Stimulated activated effector memory CD8-positive, alpha-beta T cell treated with anti-CD3 and anti-CD28 coated beads, Interleukin-12 subunit alpha, Interleukin-12 subunit beta, amount 100 ng/mL, for 72 hours (primary cell): ENCODE results near the gene SREBF2.

Experiments
- ATAC-seq: fragments of 150-1000 bp; cut with Tn5 transposase; 2 replicates; pipeline ENCODE4 v1.10.0; 2021
- DNase-seq, 2 donors: peaks; one replicate each; pipeline ENCODE4 v3.0.0; 2021 to 2022; ENCODE audit warnings: low spot score in 2 of 2
- H3K27ac Mint-ChIP-seq: one replicate; pipeline ENCODE4 v1.8.0; 2022; ENCODE audit warnings: mild to moderate bottlenecking, mixed read lengths
- H3K36me3 Mint-ChIP-seq: one replicate; pipeline ENCODE4 v1.8.0; 2022; ENCODE audit warnings: mild to moderate bottlenecking, mixed read lengths
- H3K4me1 Mint-ChIP-seq: one replicate; pipeline ENCODE4 v1.8.0; 2022; ENCODE audit warnings: mixed read lengths
- H3K4me3 Mint-ChIP-seq: one replicate; pipeline ENCODE4 v1.8.0; 2022; ENCODE audit warnings: mild to moderate bottlenecking, mixed read lengths
- H3K9me3 Mint-ChIP-seq: one replicate; pipeline ENCODE4 v1.8.0; 2022; ENCODE audit warnings: mixed read lengths

The SREBF2 gene

GRCh38 chr22:41875531-41876270, 42.8 kb downstream of the SREBF2 start:
- Mint-ChIP-seq H3K4me3 (no peak overlapping the region), H3K36me3 (peaks cover 100% of the 10 kb centered on the region), H3K4me1 (peaks cover 50% of the 10 kb centered on the region), H3K27ac (peak overlapping the region; percentile 32), H3K9me3 (no peaks in the 10 kb centered on the region)
- no peak for ATAC-seq
- no peak for DNase-seq

GRCh38 chr22:41876275-41876674, 43.4 kb downstream of the SREBF2 start:
- Mint-ChIP-seq H3K27ac (peak overlapping the region; percentile 32), H3K4me1 (peaks cover 45% of the 10 kb centered on the region), H3K4me3 (no peak overlapping the region), H3K9me3 (no peaks in the 10 kb centered on the region), H3K36me3 (peaks cover 100% of the 10 kb centered on the region)
- DNase-seq = no peak
- no peak for ATAC-seq

- no peak for ATAC-seq
- Mint-ChIP-seq H3K9me3 (no peaks in the 10 kb centered on the region), H3K4me1 (peaks cover 45% of the 10 kb centered on the region)
Measured at GRCh38 chr22:41876675-41877074, 43.8 kb downstream of the SREBF2 start.

GRCh38 chr22:41880653-41881052, 47.7 kb downstream of the SREBF2 start:
- Mint-ChIP-seq H3K4me3 (no peak overlapping the region), H3K36me3 (peaks cover 100% of the 10 kb centered on the region), H3K4me1 (peaks cover 35% of the 10 kb centered on the region), H3K27ac (no peak overlapping the region), H3K9me3 (no peaks in the 10 kb centered on the region)
- DNase-seq (no peak), ATAC-seq (no peak)

More at GRCh38 chr22:41876675-41877074, 43.8 kb downstream of the SREBF2 start:
- Mint-ChIP-seq H3K4me3 (no peak overlapping the region), H3K36me3 (peaks cover 100% of the 10 kb centered on the region), H3K27ac (peak overlapping the region; percentile 32)
- no peak for DNase-seq

- no peak for ATAC-seq
- no peak for DNase-seq
- H3K27ac Mint-ChIP-seq = peak overlapping the region; percentile 41
- H3K36me3 Mint-ChIP-seq = peaks cover 100% of the 10 kb centered on the region
- no peak overlapping the region for H3K4me3 Mint-ChIP-seq
- no peaks in the 10 kb centered on the region for H3K9me3 Mint-ChIP-seq
- H3K4me1 Mint-ChIP-seq = peaks cover 21% of the 10 kb centered on the region
Measured at GRCh38 chr22:41883400-41883799, 50.5 kb downstream of the SREBF2 start.

- H3K36me3 Mint-ChIP-seq = peaks cover 100% of the 10 kb centered on the region
- ATAC-seq = no peak
- H3K4me3 Mint-ChIP-seq = no peak overlapping the region
- peaks cover 13% of the 10 kb centered on the region for H3K4me1 Mint-ChIP-seq
- no peak for DNase-seq
- H3K9me3 Mint-ChIP-seq = no peaks in the 10 kb centered on the region
- H3K27ac Mint-ChIP-seq = no peak overlapping the region
Measured at GRCh38 chr22:41885116-41885515, 52.2 kb downstream of the SREBF2 start.

- Mint-ChIP-seq H3K4me1 (peaks cover 13% of the 10 kb centered on the region), H3K9me3 (no peaks in the 10 kb centered on the region), H3K36me3 (peaks cover 100% of the 10 kb centered on the region), H3K4me3 (no peak overlapping the region), H3K27ac (no peak overlapping the region)
- no peak for DNase-seq
- ATAC-seq = no peak
Measured at GRCh38 chr22:41885516-41885915, 52.6 kb downstream of the SREBF2 start.

GRCh38 chr22:41888627-41889200, 55.8 kb downstream of the SREBF2 start:
- DNase-seq (no peak), ATAC-seq (no peak)
- H3K9me3 Mint-ChIP-seq = no peaks in the 10 kb centered on the region
- peaks cover 100% of the 10 kb centered on the region for H3K36me3 Mint-ChIP-seq
- peaks cover 6% of the 10 kb centered on the region for H3K4me1 Mint-ChIP-seq
- H3K27ac Mint-ChIP-seq = peak overlapping the region; percentile 83
- no peak overlapping the region for H3K4me3 Mint-ChIP-seq

GRCh38 chr22:41891407-41891806, 58.5 kb downstream of the SREBF2 start:
- Mint-ChIP-seq H3K4me3 (no peak overlapping the region), H3K4me1 (peaks cover 1% of the 10 kb centered on the region), H3K36me3 (peaks cover 100% of the 10 kb centered on the region), H3K9me3 (no peaks in the 10 kb centered on the region), H3K27ac (no peak overlapping the region)
- ATAC-seq = no peak
- no peak for DNase-seq

- peak overlapping the region; percentile 23 for H3K27ac Mint-ChIP-seq
- no peak for ATAC-seq
- no peak for DNase-seq
- H3K9me3 Mint-ChIP-seq = no peaks in the 10 kb centered on the region
- H3K4me1 Mint-ChIP-seq = peaks cover 10% of the 10 kb centered on the region
- peaks cover 100% of the 10 kb centered on the region for H3K36me3 Mint-ChIP-seq
- no peak overlapping the region for H3K4me3 Mint-ChIP-seq
Measured at GRCh38 chr22:41892721-41893120, 59.8 kb downstream of the SREBF2 start.

- no peaks in the 10 kb centered on the region for H3K9me3 Mint-ChIP-seq
- peaks cover 100% of the 10 kb centered on the region for H3K36me3 Mint-ChIP-seq
- ATAC-seq = no peak
- H3K4me3 Mint-ChIP-seq = no peak overlapping the region
- no peak overlapping the region for H3K27ac Mint-ChIP-seq
- H3K4me1 Mint-ChIP-seq = peaks cover 10% of the 10 kb centered on the region
- DNase-seq = no peak
Measured at GRCh38 chr22:41893591-41894375, 60.9 kb downstream of the SREBF2 start.

- H3K27ac Mint-ChIP-seq = no peak overlapping the region
- DNase-seq = no peak
- ATAC-seq = no peak
- H3K4me1 Mint-ChIP-seq = peaks cover 10% of the 10 kb centered on the region
- no peaks in the 10 kb centered on the region for H3K9me3 Mint-ChIP-seq
- peaks cover 97% of the 10 kb centered on the region for H3K36me3 Mint-ChIP-seq
- H3K4me3 Mint-ChIP-seq = no peak overlapping the region
Measured at GRCh38 chr22:41898645-41899044, 65.7 kb downstream of the SREBF2 start.

GRCh38 chr22:41899110-41899509, 66.2 kb downstream of the SREBF2 start:
- no peak for ATAC-seq
- Mint-ChIP-seq H3K27ac (no peak overlapping the region), H3K4me1 (peaks cover 10% of the 10 kb centered on the region), H3K36me3 (peaks cover 97% of the 10 kb centered on the region), H3K4me3 (no peak overlapping the region), H3K9me3 (no peaks in the 10 kb centered on the region)
- no peak for DNase-seq

- H3K4me3 Mint-ChIP-seq = no peak overlapping the region
- H3K4me1 Mint-ChIP-seq = peaks cover 10% of the 10 kb centered on the region
- peak overlapping the region; percentile 12 for H3K27ac Mint-ChIP-seq
- no peaks in the 10 kb centered on the region for H3K9me3 Mint-ChIP-seq
- DNase-seq (no peak), ATAC-seq (no peak)
- peaks cover 97% of the 10 kb centered on the region for H3K36me3 Mint-ChIP-seq
Measured at GRCh38 chr22:41899992-41900651, 67.2 kb downstream of the SREBF2 start.

- peaks cover 97% of the 10 kb centered on the region for H3K36me3 Mint-ChIP-seq
- no peak for ATAC-seq
- no peak overlapping the region for H3K4me3 Mint-ChIP-seq
- H3K27ac Mint-ChIP-seq = no peak overlapping the region
- no peak for DNase-seq
- no peaks in the 10 kb centered on the region for H3K9me3 Mint-ChIP-seq
- H3K4me1 Mint-ChIP-seq = peaks cover 10% of the 10 kb centered on the region
Measured at GRCh38 chr22:41900652-41901312, 67.9 kb downstream of the SREBF2 start.
